ENCODE results near the gene IL24. TPM values are rescaled to one million over a fixed set of nuclear protein-coding genes. Genes with fewer than 3 reads are reported as not detected.
"Not testable (repeated sequence)": the region's sequence is repeated elsewhere in the genome, so short reads cannot be mapped to it uniquely, and the experiment has no call there.

IL24 gene
- not detected in 2 replicates for total RNA-seq
- long read RNA-seq = 0 reads

DNA sequence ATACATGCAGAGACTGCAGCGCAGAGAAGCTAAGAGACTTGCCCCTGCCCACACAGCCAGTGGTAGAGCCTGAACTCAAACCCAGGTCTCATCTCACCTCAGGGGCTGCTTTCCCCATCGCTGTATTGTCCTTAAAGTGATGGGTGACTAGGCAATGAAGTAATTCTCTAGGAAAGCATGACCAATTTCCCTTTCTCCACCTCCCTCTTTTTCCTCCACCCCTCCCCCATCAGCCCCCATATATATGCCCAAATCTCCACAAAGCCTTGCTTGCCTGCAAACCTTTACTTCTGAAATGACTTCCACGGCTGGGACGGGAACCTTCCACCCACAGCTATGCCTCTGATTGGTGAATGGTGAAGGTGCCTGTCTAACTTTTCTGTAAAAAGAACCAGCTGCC, at the start of gene IL24:
IL24 (plus strand) TSS at position 269 of the 400 bp plus-strand sequence. CDS start 390 bp downstream, outside the sequence.
- Mint-ChIP-seq H3K36me3 (ENCODE audit: low read depth) (no peaks in the 10 kb centered on the region), H3K4me3 (no peak within 1 kb of the TSS), H3K4me1 (no peaks in the 10 kb centered on the region), H3K27ac (ENCODE audit: unreplicated experiment) (no peak within 1 kb of the TSS), H3K27me3 (ENCODE audit: low read depth) (peaks cover 3% of the 10 kb centered on the region), H3K9me3 (no peaks in the 10 kb centered on the region)
- TF ChIP-seq, protein P1, sequence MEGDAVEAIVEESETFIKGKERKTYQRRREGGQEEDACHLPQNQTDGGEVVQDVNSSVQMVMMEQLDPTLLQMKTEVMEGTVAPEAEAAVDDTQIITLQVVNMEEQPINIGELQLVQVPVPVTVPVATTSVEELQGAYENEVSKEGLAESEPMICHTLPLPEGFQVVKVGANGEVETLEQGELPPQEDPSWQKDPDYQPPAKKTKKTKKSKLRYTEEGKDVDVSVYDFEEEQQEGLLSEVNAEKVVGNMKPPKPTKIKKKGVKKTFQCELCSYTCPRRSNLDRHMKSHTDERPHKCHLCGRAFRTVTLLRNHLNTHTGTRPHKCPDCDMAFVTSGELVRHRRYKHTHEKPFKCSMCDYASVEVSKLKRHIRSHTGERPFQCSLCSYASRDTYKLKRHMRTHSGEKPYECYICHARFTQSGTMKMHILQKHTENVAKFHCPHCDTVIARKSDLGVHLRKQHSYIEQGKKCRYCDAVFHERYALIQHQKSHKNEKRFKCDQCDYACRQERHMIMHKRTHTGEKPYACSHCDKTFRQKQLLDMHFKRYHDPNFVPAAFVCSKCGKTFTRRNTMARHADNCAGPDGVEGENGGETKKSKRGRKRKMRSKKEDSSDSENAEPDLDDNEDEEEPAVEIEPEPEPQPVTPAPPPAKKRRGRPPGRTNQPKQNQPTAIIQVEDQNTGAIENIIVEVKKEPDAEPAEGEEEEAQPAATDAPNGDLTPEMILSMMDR (conservative IDR thresholded peaks at IDR 0.05) = no peak
- DNase-seq (ENCODE audit: low read depth, low spot score) = no peak

- peaks cover 33% of the 10 kb centered on the region for H3K27me3 Mint-ChIP-seq (ENCODE audit: low read depth)
- H3K4me3 Mint-ChIP-seq = no peak overlapping the region
- peaks cover 15% of the 10 kb centered on the region for H3K36me3 Mint-ChIP-seq (ENCODE audit: low read depth)
- TF ChIP-seq, protein P1 (conservative IDR thresholded peaks at IDR 0.05) = no peak
- no peak overlapping the region for H3K27ac Mint-ChIP-seq (ENCODE audit: unreplicated experiment)
- H3K4me1 Mint-ChIP-seq = peaks cover 2% of the 10 kb centered on the region
- H3K9me3 Mint-ChIP-seq = peaks cover 14% of the 10 kb centered on the region
- no peak for DNase-seq (ENCODE audit: low read depth, low spot score)
Measured at GRCh38 chr1:206847946-206848345, 49.3 kb upstream of the IL24 start.

- Mint-ChIP-seq H3K36me3 (ENCODE audit: low read depth) (peaks cover 17% of the 10 kb centered on the region), H3K9me3 (peaks cover 24% of the 10 kb centered on the region), H3K4me3 (no peak overlapping the region), H3K27ac (ENCODE audit: unreplicated experiment) (no peak overlapping the region), H3K27me3 (ENCODE audit: low read depth) (peaks cover 39% of the 10 kb centered on the region), H3K4me1 (no peaks in the 10 kb centered on the region)
- no peak for DNase-seq (ENCODE audit: low read depth, low spot score)
- TF ChIP-seq, protein P1 (conservative IDR thresholded peaks at IDR 0.05) = no peak
Measured at GRCh38 chr1:206850401-206850800, 46.8 kb upstream of the IL24 start.

DNA sequence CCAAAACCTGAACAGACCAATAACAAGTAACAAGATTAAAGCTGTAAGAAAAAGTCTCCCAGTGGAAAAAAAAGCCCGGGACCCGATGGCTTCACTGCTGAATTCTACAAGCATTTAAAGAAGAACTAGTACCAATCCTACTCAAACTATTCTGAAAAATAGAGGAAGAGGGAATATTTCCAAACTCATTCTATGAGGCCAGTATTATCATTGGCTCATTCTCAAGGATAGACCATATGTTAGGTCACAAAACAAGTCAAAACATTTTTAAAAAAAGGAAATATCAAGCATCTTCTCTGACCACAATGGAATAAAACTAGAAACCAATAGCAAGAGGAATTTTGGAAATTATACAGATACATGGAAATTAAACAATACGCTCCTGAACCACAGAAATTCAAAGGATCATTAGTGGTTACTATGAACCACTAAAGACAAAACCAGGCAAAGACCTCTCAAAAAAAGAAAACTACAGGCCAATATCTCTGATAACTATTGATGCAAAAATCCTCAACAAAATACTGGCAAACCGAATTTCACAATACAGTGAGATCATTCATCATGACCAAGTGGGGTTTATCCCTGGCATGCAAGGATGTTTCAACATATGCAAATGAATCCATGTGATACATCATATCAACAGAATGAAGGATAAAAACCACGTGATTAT, 45.8 kb upstream of the IL24 start:
- no peak overlapping the region for H3K4me3 Mint-ChIP-seq
- TF ChIP-seq, protein P1 (conservative IDR thresholded peaks at IDR 0.05) = no peak
- H3K9me3 Mint-ChIP-seq = peaks cover 24% of the 10 kb centered on the region
- no peaks in the 10 kb centered on the region for H3K4me1 Mint-ChIP-seq
- no peak overlapping the region for H3K27ac Mint-ChIP-seq (ENCODE audit: unreplicated experiment)
- H3K36me3 Mint-ChIP-seq (ENCODE audit: low read depth) = peaks cover 17% of the 10 kb centered on the region
- peaks cover 39% of the 10 kb centered on the region for H3K27me3 Mint-ChIP-seq (ENCODE audit: low read depth)
- no peak for DNase-seq (ENCODE audit: low read depth, low spot score)

DNA sequence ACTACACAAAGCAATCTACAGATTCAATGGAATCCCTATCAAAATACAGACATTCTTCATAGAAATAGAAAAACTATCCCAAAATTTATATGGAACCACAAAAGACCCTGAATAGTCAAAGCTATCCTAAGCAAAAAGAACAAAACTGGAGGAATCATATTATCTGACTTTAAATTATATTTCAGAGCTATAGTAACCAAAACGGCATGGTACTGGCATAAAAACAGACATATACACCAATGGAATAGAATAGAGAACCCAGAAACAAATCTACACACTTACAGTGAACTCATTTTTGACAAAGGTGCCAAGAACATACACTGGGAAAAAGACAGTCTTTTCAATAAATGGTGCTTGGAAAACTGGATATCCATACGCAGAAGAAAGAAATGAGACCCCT, 44.6 kb upstream of the IL24 start:
- Mint-ChIP-seq H3K9me3 (peaks cover 24% of the 10 kb centered on the region), H3K27me3 (ENCODE audit: low read depth) (peaks cover 48% of the 10 kb centered on the region), H3K36me3 (ENCODE audit: low read depth) (peaks cover 17% of the 10 kb centered on the region)
- H3K4me1 Mint-ChIP-seq; H3K27ac Mint-ChIP-seq (ENCODE audit: unreplicated experiment); DNase-seq (ENCODE audit: low read depth, low spot score); H3K4me3 Mint-ChIP-seq: not testable (repeated sequence)

DNA sequence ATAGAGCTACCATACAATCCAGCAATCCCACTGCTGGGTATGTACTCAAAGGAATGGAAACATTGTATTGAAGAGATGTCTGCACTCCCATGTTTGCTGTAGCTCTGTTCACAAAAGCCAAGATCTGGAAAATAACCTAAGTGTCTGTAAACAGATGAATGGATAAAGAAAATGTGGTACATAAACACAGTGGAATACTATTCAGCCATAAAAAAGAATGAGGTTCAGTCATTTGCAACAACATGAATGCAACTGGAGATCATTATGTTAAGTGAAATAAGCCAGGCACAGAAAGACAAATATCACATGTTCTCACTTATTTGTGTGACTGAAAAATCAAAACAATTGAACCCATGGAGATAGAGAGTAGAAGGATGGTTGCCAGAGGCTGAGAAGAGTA, 43.5 kb upstream of the IL24 start:
- H3K4me3 Mint-ChIP-seq; DNase-seq (ENCODE audit: low read depth, low spot score); H3K4me1 Mint-ChIP-seq; H3K27ac Mint-ChIP-seq (ENCODE audit: unreplicated experiment): not testable (repeated sequence)
- H3K27me3 Mint-ChIP-seq (ENCODE audit: low read depth) = peaks cover 50% of the 10 kb centered on the region
- H3K9me3 Mint-ChIP-seq = peaks cover 22% of the 10 kb centered on the region
- peaks cover 14% of the 10 kb centered on the region for H3K36me3 Mint-ChIP-seq (ENCODE audit: low read depth)

All from neural crest cell (in vitro differentiated cells).